Heart left ventricle (tissue), 13 donors: ENCODE results near the gene TERF2IP.

Experiments used
- POLR2A ChIP-seq, 2 donors: fragments of 450-650 bp; IDR thresholded peaks; one replicate each; pipeline ENCODE4 v1.6.1; 2017; ENCODE audit warnings: antibody characterized with exemption in 2 of 2, mild to moderate bottlenecking in 2 of 2, moderate library complexity in 2 of 2
- TF ChIP-seq, protein P1 (sequence below), 12 donors: fragments of 200-600 bp; sonication (generic) in 4 of 12; IDR thresholded peaks; one replicate each; pipeline versions ENCODE4 v1.5.0 to v1.8.0; 2018 to 2022; ENCODE audit warnings: antibody characterized with exemption in 12 of 12, mild to moderate bottlenecking in 5 of 12
- donor health status: ischemic (EF 13 %, LVEDD 7.1; RV severe dilation, severe dysfunction).
- donor health status: DM: no; HTN: yes; CAD: no.
- donor health status: DM: no; HTN: no; CAD: no.
- donor health status: ischemic (EF 25% LVEDD 6.9; RV normal size, moderate dysfunction).
- donor health status: ischemic (EF 25% LVEDD 5.7; RV mildly dilated, moderate dysfunction).
- donor health status: ischemic (EF 35%, LVEDD 5.7; RV mildly dilated, moderate dysfunction).
- donor health status: nonischemic (EF 11% LVEDD 7.7; RV severe dilation, severe dysfunction).
- donor health status: DM: yes; HTN: yes; CAD: no.
- donor health status: PGD.
- donor health status: ischemic (EF 29% LVEDD 5.4; RV normal size, mild dysfunction).
- donor health status: nonischemic (EF 23%, LVEDD 6.1; RV moderate dilation, normal function).

DNA sequence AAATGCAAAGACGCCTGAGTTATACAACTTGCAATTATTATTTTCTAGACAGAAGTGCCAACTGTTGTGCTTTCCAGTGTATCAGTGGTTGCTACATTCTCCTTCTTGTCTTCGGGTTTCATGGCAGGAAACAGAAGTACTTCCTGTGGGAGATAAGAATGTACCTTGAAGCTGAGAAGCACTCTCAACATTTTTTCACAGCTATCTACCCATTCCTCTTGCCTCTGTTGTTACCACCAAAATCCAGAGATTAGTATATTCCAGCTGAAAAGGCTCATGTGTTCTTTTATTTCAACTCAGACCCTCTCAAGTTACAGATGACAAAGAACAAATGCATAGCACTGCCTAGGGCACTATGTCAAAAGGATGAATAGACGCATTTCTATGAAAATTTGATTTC lies 19.7 kb upstream of the TERF2IP start:
- TF ChIP-seq, protein P1, sequence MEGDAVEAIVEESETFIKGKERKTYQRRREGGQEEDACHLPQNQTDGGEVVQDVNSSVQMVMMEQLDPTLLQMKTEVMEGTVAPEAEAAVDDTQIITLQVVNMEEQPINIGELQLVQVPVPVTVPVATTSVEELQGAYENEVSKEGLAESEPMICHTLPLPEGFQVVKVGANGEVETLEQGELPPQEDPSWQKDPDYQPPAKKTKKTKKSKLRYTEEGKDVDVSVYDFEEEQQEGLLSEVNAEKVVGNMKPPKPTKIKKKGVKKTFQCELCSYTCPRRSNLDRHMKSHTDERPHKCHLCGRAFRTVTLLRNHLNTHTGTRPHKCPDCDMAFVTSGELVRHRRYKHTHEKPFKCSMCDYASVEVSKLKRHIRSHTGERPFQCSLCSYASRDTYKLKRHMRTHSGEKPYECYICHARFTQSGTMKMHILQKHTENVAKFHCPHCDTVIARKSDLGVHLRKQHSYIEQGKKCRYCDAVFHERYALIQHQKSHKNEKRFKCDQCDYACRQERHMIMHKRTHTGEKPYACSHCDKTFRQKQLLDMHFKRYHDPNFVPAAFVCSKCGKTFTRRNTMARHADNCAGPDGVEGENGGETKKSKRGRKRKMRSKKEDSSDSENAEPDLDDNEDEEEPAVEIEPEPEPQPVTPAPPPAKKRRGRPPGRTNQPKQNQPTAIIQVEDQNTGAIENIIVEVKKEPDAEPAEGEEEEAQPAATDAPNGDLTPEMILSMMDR (IDR thresholded peaks at IDR 0.05): no peak
- no peak for TF ChIP-seq POLR2A (IDR thresholded peaks at IDR 0.05)
